ENCODE results near the gene FBXO22. TPM values are rescaled to one million over a fixed set of nuclear protein-coding genes. Genes with fewer than 3 reads are reported as not detected.
A peak's percentile ranks its signal among the peaks of the same experiment; 100 is the strongest.

The FBXO22 gene
- total RNA-seq, 1 donor from 2014 or later, result 43.6 TPM

- Mint-ChIP-seq H3K4me3 (ENCODE audit: low read depth) (no peak overlapping the region), H3K4me1 (ENCODE audit: low read depth) (peaks cover 7% of the 10 kb centered on the region), H3K27ac (no peak overlapping the region), H3K27me3 (no peaks in the 10 kb centered on the region), H3K9me3 (ENCODE audit: low read depth) (no peaks in the 10 kb centered on the region), H3K36me3 (ENCODE audit: insufficient read depth) (peaks cover 28% of the 10 kb centered on the region)
- TF ChIP-seq, protein P1, sequence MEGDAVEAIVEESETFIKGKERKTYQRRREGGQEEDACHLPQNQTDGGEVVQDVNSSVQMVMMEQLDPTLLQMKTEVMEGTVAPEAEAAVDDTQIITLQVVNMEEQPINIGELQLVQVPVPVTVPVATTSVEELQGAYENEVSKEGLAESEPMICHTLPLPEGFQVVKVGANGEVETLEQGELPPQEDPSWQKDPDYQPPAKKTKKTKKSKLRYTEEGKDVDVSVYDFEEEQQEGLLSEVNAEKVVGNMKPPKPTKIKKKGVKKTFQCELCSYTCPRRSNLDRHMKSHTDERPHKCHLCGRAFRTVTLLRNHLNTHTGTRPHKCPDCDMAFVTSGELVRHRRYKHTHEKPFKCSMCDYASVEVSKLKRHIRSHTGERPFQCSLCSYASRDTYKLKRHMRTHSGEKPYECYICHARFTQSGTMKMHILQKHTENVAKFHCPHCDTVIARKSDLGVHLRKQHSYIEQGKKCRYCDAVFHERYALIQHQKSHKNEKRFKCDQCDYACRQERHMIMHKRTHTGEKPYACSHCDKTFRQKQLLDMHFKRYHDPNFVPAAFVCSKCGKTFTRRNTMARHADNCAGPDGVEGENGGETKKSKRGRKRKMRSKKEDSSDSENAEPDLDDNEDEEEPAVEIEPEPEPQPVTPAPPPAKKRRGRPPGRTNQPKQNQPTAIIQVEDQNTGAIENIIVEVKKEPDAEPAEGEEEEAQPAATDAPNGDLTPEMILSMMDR (IDR thresholded peaks at IDR 0.05; ENCODE audit: unreplicated experiment), result no peak
- no peak for DNase-seq (ENCODE audit: low spot score, unreplicated experiment)
Measured at GRCh38 chr15:75872403-75872990, 31.2 kb upstream of the FBXO22 start.

GRCh38 chr15:75884041-75884440, 19.6 kb upstream of the FBXO22 start:
- Mint-ChIP-seq H3K9me3 (ENCODE audit: low read depth) (no peaks in the 10 kb centered on the region), H3K27me3 (no peaks in the 10 kb centered on the region), H3K36me3 (ENCODE audit: insufficient read depth) (peaks cover 24% of the 10 kb centered on the region), H3K4me3 (ENCODE audit: low read depth) (no peak overlapping the region), H3K4me1 (ENCODE audit: low read depth) (peaks cover 20% of the 10 kb centered on the region), H3K27ac (no peak overlapping the region)
- DNase-seq (ENCODE audit: low spot score, unreplicated experiment), result no peak
- TF ChIP-seq, protein P1 (IDR thresholded peaks at IDR 0.05; ENCODE audit: unreplicated experiment), result no peak

GRCh38 chr15:75887178-75887577, 16.5 kb upstream of the FBXO22 start:
- H3K36me3 Mint-ChIP-seq (ENCODE audit: insufficient read depth), result peaks cover 14% of the 10 kb centered on the region
- H3K9me3 Mint-ChIP-seq (ENCODE audit: low read depth), result no peaks in the 10 kb centered on the region
- DNase-seq (ENCODE audit: low spot score, unreplicated experiment), result no peak
- H3K4me3 Mint-ChIP-seq (ENCODE audit: low read depth), result no peak overlapping the region
- H3K27ac Mint-ChIP-seq, result peak overlapping the region; percentile 14
- H3K27me3 Mint-ChIP-seq, result no peaks in the 10 kb centered on the region
- H3K4me1 Mint-ChIP-seq (ENCODE audit: low read depth), result peaks cover 20% of the 10 kb centered on the region
- TF ChIP-seq, protein P1 (IDR thresholded peaks at IDR 0.05; ENCODE audit: unreplicated experiment), result no peak

GRCh38 chr15:75891895-75892294, 11.8 kb upstream of the FBXO22 start:
- Mint-ChIP-seq H3K36me3 (ENCODE audit: insufficient read depth) (peaks cover 19% of the 10 kb centered on the region), H3K9me3 (ENCODE audit: low read depth) (no peaks in the 10 kb centered on the region), H3K27ac (no peak overlapping the region), H3K4me3 (ENCODE audit: low read depth) (no peak overlapping the region), H3K27me3 (no peaks in the 10 kb centered on the region), H3K4me1 (ENCODE audit: low read depth) (peaks cover 8% of the 10 kb centered on the region)
- TF ChIP-seq, protein P1 (IDR thresholded peaks at IDR 0.05; ENCODE audit: unreplicated experiment), result no peak
- DNase-seq (ENCODE audit: low spot score, unreplicated experiment), result no peak

DNA sequence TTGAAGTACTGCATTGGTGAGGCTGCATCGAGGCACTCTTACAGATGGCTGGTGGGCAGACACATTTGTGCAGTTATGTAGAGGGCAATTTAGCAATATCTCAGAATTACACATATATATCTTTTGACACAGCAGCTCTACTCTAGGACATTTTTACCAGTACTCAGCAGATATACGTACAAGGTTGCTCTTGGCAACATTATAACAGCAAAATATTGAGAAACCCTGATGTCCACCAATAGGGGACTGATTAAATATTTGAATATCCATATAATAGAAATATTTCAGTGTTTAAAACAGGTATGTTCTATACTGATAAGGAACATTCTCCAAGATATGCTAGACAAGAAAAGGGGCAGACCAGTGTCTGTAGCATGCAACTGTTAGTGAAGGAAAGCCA, 7.9 kb upstream of the FBXO22 start:
- no peaks in the 10 kb centered on the region for H3K9me3 Mint-ChIP-seq (ENCODE audit: low read depth)
- peaks cover 14% of the 10 kb centered on the region for H3K36me3 Mint-ChIP-seq (ENCODE audit: insufficient read depth)
- H3K4me1 Mint-ChIP-seq (ENCODE audit: low read depth), result no peaks in the 10 kb centered on the region
- DNase-seq (ENCODE audit: low spot score, unreplicated experiment), result no peak
- TF ChIP-seq, protein P1 (IDR thresholded peaks at IDR 0.05; ENCODE audit: unreplicated experiment), result no peak
- H3K27ac Mint-ChIP-seq, result no peak overlapping the region
- H3K27me3 Mint-ChIP-seq, result no peaks in the 10 kb centered on the region
- no peak overlapping the region for H3K4me3 Mint-ChIP-seq (ENCODE audit: low read depth)
